MV-4-11 (cell line): ENCODE measurements around the gene FEM1C.

Experiments
- DNase-seq: peaks from one replicate; lab custom pipeline; 2025; lab: John Stamatoyannopoulos, UW

Gene FEM1C

GRCh38 chr5:115477581-115477980 is 67.0 kb downstream of the FEM1C start:
- no peak for DNase-seq

DNA sequence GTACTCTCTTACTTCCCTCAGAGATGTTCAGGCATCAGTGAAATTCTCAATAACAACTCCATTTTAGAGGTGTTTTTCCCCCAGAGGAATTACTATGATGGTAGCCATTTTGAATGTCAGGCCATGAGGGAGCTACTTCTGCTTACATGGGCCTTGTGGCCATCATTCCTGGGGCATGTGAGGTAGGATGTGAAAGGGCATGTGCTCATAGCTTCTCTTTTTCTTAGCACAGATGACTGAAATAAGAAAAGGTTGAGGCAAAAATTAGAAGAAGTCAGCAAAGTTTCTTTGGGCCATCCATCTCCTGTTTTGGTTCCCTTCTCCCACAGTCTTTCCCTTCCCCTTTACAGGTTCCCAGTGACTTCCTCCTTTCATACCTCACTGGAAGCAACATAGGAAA is 68.8 kb downstream of the FEM1C start:
- peak; percentile 78 for DNase-seq

- DNase-seq = peak; percentile 50
Measured at GRCh38 chr5:115472271-115473025, 72.1 kb downstream of the FEM1C start.

DNA sequence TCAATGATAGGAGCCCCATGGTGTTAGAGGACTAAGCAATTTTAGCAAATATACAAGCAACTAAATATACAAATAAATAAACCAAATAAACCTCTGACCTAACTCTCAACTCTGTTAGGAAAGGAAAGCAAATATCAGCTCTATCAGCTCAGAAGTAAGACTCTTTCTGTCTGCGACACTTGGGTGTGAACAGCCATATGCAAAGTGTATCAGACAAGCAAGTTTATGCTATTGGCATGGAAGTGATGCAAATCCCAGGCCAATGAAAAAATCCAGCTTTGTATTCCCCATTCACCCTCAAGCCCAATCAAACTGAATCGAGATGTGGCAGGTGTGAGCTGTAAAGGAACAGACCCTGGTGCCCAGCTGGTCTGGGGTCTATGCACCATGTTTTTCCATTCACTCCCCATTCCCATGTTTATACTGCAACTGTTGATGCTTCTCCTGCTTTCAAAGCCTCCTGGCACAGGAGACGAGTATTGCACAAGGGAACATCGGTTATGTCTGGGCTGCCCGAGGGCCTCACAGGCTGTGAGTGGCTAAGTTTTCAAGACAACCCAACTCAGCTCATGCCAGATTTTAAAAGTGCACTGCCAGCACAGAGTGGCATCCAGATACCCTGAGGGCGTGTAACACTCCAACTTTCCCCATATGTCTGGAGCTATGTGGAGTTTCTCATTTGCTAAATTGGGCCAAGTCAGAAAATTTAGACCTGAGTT is 73.1 kb downstream of the FEM1C start:
- DNase-seq = no peak

DNA sequence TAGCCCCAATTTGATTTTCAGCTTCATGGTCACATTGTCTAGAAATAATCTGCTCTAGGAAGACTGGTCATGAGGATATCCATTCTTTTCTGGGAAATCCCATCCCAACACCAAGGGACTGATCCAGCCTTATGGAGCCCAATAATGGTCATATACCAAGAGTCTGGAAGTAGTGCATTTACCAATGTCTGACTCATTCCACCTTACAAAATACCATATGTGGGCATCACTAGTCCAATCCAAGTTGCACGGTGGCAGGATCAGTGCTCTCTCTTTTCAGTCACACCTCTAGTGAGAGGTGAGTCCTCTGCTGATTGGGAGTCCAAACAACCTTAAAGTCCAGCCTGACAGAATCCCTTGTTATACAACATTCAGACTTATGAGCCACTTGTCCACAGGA is 73.7 kb downstream of the FEM1C start:
- DNase-seq = no peak
